GM12878 (cell line): ENCODE data around the gene RNLS. TPM values are rescaled to one million over a fixed set of nuclear protein-coding genes. Genes with fewer than 3 reads are reported as not detected.
A peak's percentile ranks its signal among the peaks of the same experiment; 100 is the strongest.

Experiments
- ASH2L ChIP-seq: fragments of 300-600, 200-600 bp; sonication (generic); IDR thresholded peaks from 2 replicates; pipeline ENCODE4 v1.6.1; 2017; ENCODE audit warnings: low read depth, mild to moderate bottlenecking, borderline replicate concordance
- ATF7 ChIP-seq: fragments of 450-650 bp; IDR thresholded peaks from 2 replicates; pipeline ENCODE4 v1.6.1; 2016; ENCODE audit warnings: low read depth, mild to moderate bottlenecking
- BCL11A ChIP-seq: IDR thresholded peaks from 2 replicates; pipeline ENCODE4 v1.6.1; 2011; ENCODE audit warnings: low read depth, low read length
- BHLHE40 ChIP-seq, 2 experiments: fragments of 450-650 bp in 1 of 2; IDR thresholded peaks; 2 replicates each; pipeline ENCODE4 v1.6.1; 2011 to 2017; ENCODE audit warnings: low read depth in 2 of 2, borderline replicate concordance in 1 of 2, improper control_type of control experiment in 1 of 2, low read length in 1 of 2, mild to moderate bottlenecking in 1 of 2
- CBX5 ChIP-seq: sonication (generic); IDR thresholded peaks from 2 replicates; pipeline ENCODE4 v1.6.1; 2016; ENCODE audit warnings: low read depth, moderate library complexity, mild to moderate bottlenecking, inconsistent platforms
- CEBPB ChIP-seq, 2 experiments: fragments of 150-350 bp in 1 of 2; IDR thresholded peaks; 2 replicates each; pipeline ENCODE4 v1.6.1; 2012 to 2014; ENCODE audit warnings: low read depth in 2 of 2, low read length in 2 of 2, borderline replicate concordance in 1 of 2, inconsistent platforms in 1 of 2
- CREB1 ChIP-seq: IDR thresholded peaks from 2 replicates; pipeline ENCODE4 v1.6.1; 2012; ENCODE audit warnings: low read depth, mild to moderate bottlenecking, inconsistent platforms
- CTCF ChIP-seq, 3 experiments: IDR thresholded peaks in 2 of 3; conservative IDR thresholded peaks in 1 of 3; 2 replicates each; pipeline ENCODE4 v1.5.1; 2011; ENCODE audit warnings: low read depth in 3 of 3, low read length in 3 of 3, mild to moderate bottlenecking in 3 of 3, control low read depth in 2 of 3, moderate library complexity in 2 of 3, inconsistent platforms in 1 of 3, mixed read lengths in 1 of 3; ENCODE audit not compliant: control insufficient read depth in 2 of 3, insufficient read depth in 1 of 3; ENCODE audit errors: extremely low read depth in 1 of 3
- EP300 ChIP-seq, 2 experiments: fragments of 150-350 bp in 1 of 2; IDR thresholded peaks; 2 replicates each; pipeline ENCODE4 v1.6.1; 2011 to 2012; ENCODE audit warnings: low read depth in 2 of 2, low read length in 2 of 2, borderline replicate concordance in 1 of 2, improper control_type of control experiment in 1 of 2, inconsistent platforms in 1 of 2; ENCODE audit not compliant: control insufficient read depth in 1 of 2
- FOXM1 ChIP-seq: IDR thresholded peaks from 2 replicates; pipeline ENCODE4 v1.6.1; 2012; ENCODE audit warnings: low read depth, mild to moderate bottlenecking, inconsistent platforms, low read length, moderate library complexity
- MTA2 ChIP-seq: fragments of 450-650 bp; IDR thresholded peaks from 2 replicates; pipeline ENCODE4 v1.6.1; 2016; ENCODE audit warnings: low read depth, mild to moderate bottlenecking, moderate library complexity
- POU2F2 ChIP-seq: IDR thresholded peaks from 3 replicates; pipeline ENCODE4 v1.6.1; 2011; ENCODE audit warnings: low read depth, mild to moderate bottlenecking, low read length, borderline replicate concordance
- RBBP5 ChIP-seq: fragments of 200-600 bp; sonication (generic); conservative IDR thresholded peaks from 2 replicates; pipeline ENCODE4 v1.6.1; 2016
- RFX5 ChIP-seq: IDR thresholded peaks from 2 replicates; pipeline ENCODE4 v1.6.1; 2011; ENCODE audit warnings: low read depth, low read length, improper control_type of control experiment
- SMC3 ChIP-seq: IDR thresholded peaks from 2 replicates; pipeline ENCODE4 v1.6.1; 2011; ENCODE audit warnings: low read length, improper control_type of control experiment, borderline replicate concordance
- SP1 ChIP-seq: IDR thresholded peaks from one replicate; pipeline ENCODE4 v1.6.1; 2011; ENCODE audit warnings: low read depth, low read length
- SPI1 ChIP-seq: IDR thresholded peaks from 2 replicates; pipeline ENCODE4 v1.6.1; 2011; ENCODE audit warnings: low read depth, mild to moderate bottlenecking, low read length, moderate library complexity, borderline replicate concordance; ENCODE audit not compliant: insufficient read depth
- SRF ChIP-seq, 2 experiments: IDR thresholded peaks; 2 replicates each; pipeline ENCODE4 v1.6.1; 2011; ENCODE audit warnings: low read depth in 2 of 2, low read length in 2 of 2, mild to moderate bottlenecking in 1 of 2, moderate library complexity in 1 of 2
- STAT3 ChIP-seq: IDR thresholded peaks from 2 replicates; pipeline ENCODE4 v1.6.1; 2011; ENCODE audit warnings: low read depth, low read length, improper control_type of control experiment
- TAF1 ChIP-seq: IDR thresholded peaks from 2 replicates; pipeline ENCODE4 v1.6.1; 2011; ENCODE audit warnings: mild to moderate bottlenecking, low read depth, low read length, borderline replicate concordance
- TARDBP ChIP-seq: IDR thresholded peaks from 2 replicates; pipeline ENCODE4 v1.6.1; 2016; ENCODE audit warnings: borderline replicate concordance
- ZBED1 ChIP-seq: IDR thresholded peaks from 2 replicates; pipeline ENCODE4 v1.6.1; 2016; ENCODE audit warnings: borderline replicate concordance
- ZNF384 ChIP-seq: IDR thresholded peaks from 2 replicates; pipeline ENCODE4 v1.6.1; 2012; ENCODE audit warnings: low read depth, mild to moderate bottlenecking, low read length, improper control_type of control experiment, borderline replicate concordance
- polyA plus RNA-seq, 11 experiments: library from polyadenylated mRNA; depleted of rRNA in 4 of 11; unstranded in 6 of 11; stranded (reverse) in 5 of 11; fragments of >200 nt; fragmentation: Nextera tagmentation in 4 of 11; fragmentation: Illumina TruSeq in 1 of 11; extraction: Ambion mirVana in 4 of 11; extraction: Trizol in 1 of 11; gene quantifications; 1 replicate in 1 of 11; 2 replicates in 10 of 11; pipeline versions ENCODE4 v1.2.1 to v1.2.3, GENCODE V29; 2011 to 2016; ENCODE audit warnings: inconsistent platforms in 2 of 11, missing spikeins in 2 of 11, low read depth in 1 of 11
- total RNA-seq, 4 experiments: library from RNA; depleted of rRNA in 3 of 4; stranded (reverse); fragments of >200 nt in 3 of 4; fragmentation: Illumina TruSeq in 1 of 4; extraction: Trizol in 1 of 4; gene quantifications; 2 replicates each; pipeline versions ENCODE4 v1.2.1 to v1.2.3, GENCODE V29; 2013 to 2021
- TF ChIP-seq, protein P1 (sequence below): fragments of 450-650 bp; IDR thresholded peaks from 2 replicates; pipeline ENCODE4 v1.6.1; 2017; ENCODE audit warnings: mild to moderate bottlenecking, low read depth, inconsistent platforms; ENCODE audit not compliant: poor library complexity, severe bottlenecking

Gene RNLS
- total and polyA plus RNA-seq, 10 of the 15 experiments (the other 5 are each of a cell fraction or from before 2014, with no cell fraction given), result 3.4 to 6.7 (median 4.6) TPM

- TF ChIP-seq BHLHE40 (IDR thresholded peaks at IDR 0.05; ENCODE audit: borderline replicate concordance in 1 of 2, low read depth in 2 of 2, low read length in 1 of 2), result peak; percentile 52 to 72
- peak in 1 of 2 experiments; percentile 86; a peak in 2 of 4 replicates for TF ChIP-seq SRF (IDR thresholded peaks at IDR 0.05; ENCODE audit: low read depth in 2 of 2, low read length in 2 of 2)
- peak; percentile 50; the same call in 1 of the 2 replicates for TF ChIP-seq SMC3
- TF ChIP-seq ZNF384, result no peak
- TF ChIP-seq BCL11A, result peak; percentile 99
- TF ChIP-seq CBX5, result peak; percentile 98
- peak; percentile 18; the same call in 1 of the 2 replicates for TF ChIP-seq RFX5
- peak; percentile 97 for TF ChIP-seq STAT3
- peak; percentile 88 for TF ChIP-seq ATF7
- TF ChIP-seq CREB1, result peak; percentile 76
- no peak for TF ChIP-seq RBBP5
- peak; percentile 100 for TF ChIP-seq FOXM1
- TF ChIP-seq ASH2L, result 0 out of 2 replicates have a peak, but pooled peaks have one; percentile 19
- peak in 1 of 2 experiments; percentile 100; a peak in 2 of 4 replicates for TF ChIP-seq CEBPB (IDR thresholded peaks at IDR 0.05; ENCODE audit: borderline replicate concordance in 1 of 2, low read depth in 2 of 2, low read length in 2 of 2)
- TF ChIP-seq, protein P1, sequence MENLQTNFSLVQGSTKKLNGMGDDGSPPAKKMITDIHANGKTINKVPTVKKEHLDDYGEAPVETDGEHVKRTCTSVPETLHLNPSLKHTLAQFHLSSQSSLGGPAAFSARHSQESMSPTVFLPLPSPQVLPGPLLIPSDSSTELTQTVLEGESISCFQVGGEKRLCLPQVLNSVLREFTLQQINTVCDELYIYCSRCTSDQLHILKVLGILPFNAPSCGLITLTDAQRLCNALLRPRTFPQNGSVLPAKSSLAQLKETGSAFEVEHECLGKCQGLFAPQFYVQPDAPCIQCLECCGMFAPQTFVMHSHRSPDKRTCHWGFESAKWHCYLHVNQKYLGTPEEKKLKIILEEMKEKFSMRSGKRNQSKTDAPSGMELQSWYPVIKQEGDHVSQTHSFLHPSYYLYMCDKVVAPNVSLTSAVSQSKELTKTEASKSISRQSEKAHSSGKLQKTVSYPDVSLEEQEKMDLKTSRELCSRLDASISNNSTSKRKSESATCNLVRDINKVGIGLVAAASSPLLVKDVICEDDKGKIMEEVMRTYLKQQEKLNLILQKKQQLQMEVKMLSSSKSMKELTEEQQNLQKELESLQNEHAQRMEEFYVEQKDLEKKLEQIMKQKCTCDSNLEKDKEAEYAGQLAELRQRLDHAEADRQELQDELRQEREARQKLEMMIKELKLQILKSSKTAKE, result peak; percentile 95
- peak; percentile 15; the same call in 1 of the 2 replicates for TF ChIP-seq TARDBP
- peak; percentile 93 to 95 for TF ChIP-seq EP300 (IDR thresholded peaks at IDR 0.05; ENCODE audit: borderline replicate concordance in 1 of 2, control insufficient read depth in 1 of 2, low read depth in 2 of 2, low read length in 2 of 2)
- peak; percentile 12; the same call in 1 of the 2 replicates for TF ChIP-seq TAF1
- TF ChIP-seq CTCF (IDR thresholded peaks at IDR 0.05 in 2 of 3, conservative IDR thresholded peaks at IDR 0.05 in 1 of 3; ENCODE audit: control insufficient read depth in 2 of 3, extremely low read depth in 1 of 3, insufficient read depth in 1 of 3, low read depth in 3 of 3, low read length in 3 of 3), result no peak
- peak; percentile 84; the same call in 2 of the 3 replicates for TF ChIP-seq POU2F2
- peak; percentile 70 for TF ChIP-seq SP1
- peak; percentile 90 for TF ChIP-seq MTA2
- peak; percentile 99 for TF ChIP-seq SPI1
- TF ChIP-seq ZBED1, result peak; percentile 97
These were observed 312.0 kb downstream of the RNLS start (continued) for GRCh38 chr10:88270871-88271713.
